Gastroesophageal sphincter (tissue), 3 donors: ENCODE data around the gene ESYT3.

Experiments used
- EP300 ChIP-seq: sonication (generic); formaldehyde crosslinking; IDR thresholded peaks from one replicate; pipeline ENCODE4 v1.6.1; 2017; ENCODE audit warnings: antibody characterized with exemption, mild to moderate bottlenecking
- POLR2A ChIP-seq, 2 donors: fragments of 450-650 bp; IDR thresholded peaks; one replicate each; pipeline ENCODE4 v1.6.1; 2017; ENCODE audit warnings: antibody characterized with exemption in 2 of 2, mild to moderate bottlenecking in 2 of 2, moderate library complexity in 1 of 2
- POLR2AphosphoS5 ChIP-seq: sonication (generic); formaldehyde crosslinking; IDR thresholded peaks from one replicate; pipeline ENCODE4 v1.6.1; 2017; ENCODE audit warnings: antibody characterized with exemption
- TF ChIP-seq, protein P1 (sequence below), 4 experiments: fragments of 200-600 bp in 2 of 4; fragments of 450-650 bp in 2 of 4; sonication (generic) in 1 of 4; IDR thresholded peaks; one replicate each; pipeline ENCODE4 v1.5.1; 2017 to 2019; ENCODE audit warnings: antibody characterized with exemption in 4 of 4, mild to moderate bottlenecking in 2 of 4, moderate library complexity in 2 of 4

DNA sequence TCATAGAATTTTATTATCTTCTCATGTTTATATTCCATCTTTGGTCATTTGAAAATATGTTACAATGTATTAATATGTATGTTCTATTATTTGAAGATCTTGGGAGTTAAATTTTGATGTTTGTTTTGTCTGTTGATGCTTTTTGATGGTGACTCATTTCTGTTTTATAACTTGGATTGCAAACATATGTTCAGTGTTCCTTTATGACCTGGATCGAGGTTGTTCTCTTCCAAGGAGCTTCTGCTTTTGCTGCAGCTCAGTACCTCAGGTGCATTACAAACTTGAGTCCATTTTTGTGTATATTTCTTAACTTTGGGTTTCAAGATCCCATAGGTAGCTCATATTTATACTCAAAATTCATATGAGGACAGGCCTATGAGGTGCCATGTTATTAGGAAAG, 37.1 kb downstream of the ESYT3 start:
- TF ChIP-seq, protein P1, sequence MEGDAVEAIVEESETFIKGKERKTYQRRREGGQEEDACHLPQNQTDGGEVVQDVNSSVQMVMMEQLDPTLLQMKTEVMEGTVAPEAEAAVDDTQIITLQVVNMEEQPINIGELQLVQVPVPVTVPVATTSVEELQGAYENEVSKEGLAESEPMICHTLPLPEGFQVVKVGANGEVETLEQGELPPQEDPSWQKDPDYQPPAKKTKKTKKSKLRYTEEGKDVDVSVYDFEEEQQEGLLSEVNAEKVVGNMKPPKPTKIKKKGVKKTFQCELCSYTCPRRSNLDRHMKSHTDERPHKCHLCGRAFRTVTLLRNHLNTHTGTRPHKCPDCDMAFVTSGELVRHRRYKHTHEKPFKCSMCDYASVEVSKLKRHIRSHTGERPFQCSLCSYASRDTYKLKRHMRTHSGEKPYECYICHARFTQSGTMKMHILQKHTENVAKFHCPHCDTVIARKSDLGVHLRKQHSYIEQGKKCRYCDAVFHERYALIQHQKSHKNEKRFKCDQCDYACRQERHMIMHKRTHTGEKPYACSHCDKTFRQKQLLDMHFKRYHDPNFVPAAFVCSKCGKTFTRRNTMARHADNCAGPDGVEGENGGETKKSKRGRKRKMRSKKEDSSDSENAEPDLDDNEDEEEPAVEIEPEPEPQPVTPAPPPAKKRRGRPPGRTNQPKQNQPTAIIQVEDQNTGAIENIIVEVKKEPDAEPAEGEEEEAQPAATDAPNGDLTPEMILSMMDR (IDR thresholded peaks at IDR 0.05): no peak
- TF ChIP-seq POLR2AphosphoS5 (no peak), POLR2A (IDR thresholded peaks at IDR 0.05) (no peak), EP300 (no peak)
